Activated gamma-delta T cell (primary cell): ENCODE results near the gene SLC6A16.
"Not testable (repeated sequence)": the region's sequence is repeated elsewhere in the genome, so short reads cannot be mapped to it uniquely, and the experiment has no call there.

Experiments
- DNase-seq: peaks from one replicate; lab custom pipeline; 2025; lab: John Stamatoyannopoulos, UW

The SLC6A16 gene

DNA sequence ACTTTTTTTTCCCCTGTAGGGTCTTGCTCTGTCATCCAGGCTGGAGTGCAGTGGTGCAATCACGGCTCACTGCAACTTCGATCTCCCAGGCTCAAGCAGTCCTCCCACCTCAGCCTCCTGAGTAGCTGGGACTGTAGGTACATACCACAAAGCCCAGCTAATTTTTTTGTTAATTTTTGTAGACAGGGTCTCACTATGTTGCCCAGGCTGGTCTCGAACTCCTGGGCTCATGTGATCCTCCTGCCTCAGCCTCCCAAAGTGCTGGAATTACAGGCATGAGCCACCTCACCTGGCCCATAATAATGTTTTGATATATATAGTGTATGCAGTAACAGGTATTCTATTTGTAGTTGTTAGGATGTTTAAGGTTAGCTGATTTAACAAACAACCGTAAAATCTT, 6.2 kb upstream of the SLC6A16 start:
- DNase-seq = not testable (repeated sequence)

DNA sequence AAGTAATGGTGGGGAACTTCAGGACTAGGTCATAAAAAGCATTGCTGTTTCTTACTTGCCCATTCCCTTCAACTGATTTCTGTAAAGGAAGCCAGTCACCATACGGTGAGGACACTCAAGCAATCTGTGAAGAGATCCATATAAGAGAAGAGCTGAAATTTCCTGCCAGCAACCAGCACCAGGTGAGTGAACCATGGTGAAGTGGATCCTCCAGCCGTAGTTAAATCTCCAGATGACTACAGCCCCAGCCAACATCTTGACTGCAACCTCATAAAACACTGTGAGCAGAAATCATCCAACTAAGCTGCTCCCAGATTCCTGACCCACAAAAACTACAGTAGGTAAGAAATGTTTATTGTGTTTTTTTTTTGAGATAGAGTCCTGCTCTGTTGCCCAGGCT, 3.8 kb upstream of the SLC6A16 start:
- DNase-seq = no peak

DNA sequence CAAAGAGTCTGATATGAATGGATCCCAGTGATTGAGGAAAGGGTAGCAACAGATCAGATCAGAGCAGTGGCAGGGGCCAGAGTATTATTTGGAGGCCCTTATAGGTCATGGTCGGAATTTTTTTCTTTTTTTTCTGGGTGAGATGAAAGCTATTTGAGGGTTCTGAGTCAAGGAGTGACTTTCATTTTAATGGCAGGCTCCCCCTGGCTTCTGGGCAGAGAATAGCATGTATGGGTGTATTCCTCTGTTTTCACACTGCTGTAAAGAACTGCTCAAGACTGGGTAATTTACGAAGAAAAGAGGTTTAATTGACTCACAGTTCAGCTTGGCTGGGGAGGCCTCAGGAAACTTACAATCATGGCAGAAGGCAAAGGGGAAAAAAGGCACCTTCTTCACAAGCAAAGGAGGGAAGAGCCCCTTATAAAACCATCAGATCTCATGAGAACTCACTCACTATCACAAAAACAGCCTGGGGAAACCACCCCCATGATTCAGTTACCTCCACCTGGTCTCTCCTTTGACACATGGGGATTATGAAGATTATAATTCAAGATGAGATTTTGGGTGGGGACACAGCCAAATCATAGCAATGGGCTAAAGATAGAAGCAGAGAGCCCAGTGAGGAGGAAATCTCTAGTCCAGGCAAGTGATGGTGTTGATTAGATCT, 3.0 kb upstream of the SLC6A16 start:
- DNase-seq = no peak

DNA sequence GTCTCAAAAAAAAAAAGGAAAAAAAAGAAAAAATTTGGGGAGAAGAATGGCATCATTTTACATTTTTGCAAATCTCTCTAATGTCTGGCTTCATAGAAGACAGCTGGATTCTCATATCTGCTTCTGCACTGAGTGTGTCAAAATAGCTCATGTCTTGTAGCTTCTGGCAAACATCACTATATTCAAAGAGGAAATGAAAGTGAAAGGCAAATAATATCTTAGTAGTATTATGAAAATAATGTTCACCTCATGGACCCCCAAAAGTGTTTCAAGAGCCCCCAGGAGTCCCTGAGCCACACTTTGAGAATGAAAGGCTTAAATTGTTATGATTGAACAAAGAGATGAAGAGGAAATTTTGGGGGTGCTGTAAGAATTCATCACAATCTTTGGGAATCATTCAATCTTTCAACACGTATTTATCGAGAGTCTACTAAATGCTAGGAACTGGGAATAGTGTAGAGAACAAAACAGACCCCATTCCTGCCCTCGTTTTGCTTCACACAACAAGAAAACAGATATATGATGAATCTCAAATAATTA, 1.2 kb upstream of the SLC6A16 start:
- no peak for DNase-seq

DNA sequence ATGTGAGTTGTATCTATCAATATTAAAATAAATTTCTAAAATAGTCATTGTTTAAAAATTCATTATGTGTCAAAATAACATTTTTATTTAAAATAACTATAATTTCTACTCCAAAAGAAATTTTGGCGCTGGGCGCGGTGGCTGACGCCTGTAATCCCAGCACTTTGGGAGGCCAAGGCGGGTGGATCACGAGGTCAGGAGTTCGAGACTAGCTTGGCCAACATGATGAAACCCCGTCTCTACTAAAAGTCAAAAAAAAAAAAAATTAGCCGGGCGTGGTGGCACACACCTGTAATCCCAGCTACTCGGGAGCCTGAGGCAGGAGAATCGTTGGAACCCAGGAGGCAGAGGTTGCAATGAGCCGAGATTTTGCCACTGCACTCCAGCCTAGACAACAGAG, 765 bp upstream of the SLC6A16 start:
- not testable (repeated sequence) for DNase-seq

DNA sequence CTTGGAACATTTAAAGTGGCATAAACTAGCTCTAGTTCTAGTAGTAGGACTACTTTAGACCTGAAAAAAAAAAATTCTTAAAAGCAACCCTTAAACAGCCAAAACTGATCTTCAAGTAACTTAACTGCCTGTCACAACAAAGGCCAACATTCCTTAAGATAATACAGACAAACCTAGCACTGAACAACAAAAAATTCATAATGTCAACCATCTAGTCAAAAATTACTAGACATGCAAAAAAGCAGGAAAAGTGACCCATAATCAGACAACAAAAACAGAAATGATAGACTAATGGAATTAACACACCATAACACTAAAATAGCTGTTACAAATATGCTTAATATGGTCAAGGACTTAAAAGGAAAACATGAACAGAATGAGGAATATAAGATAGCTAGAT, 6.7 kb downstream of the SLC6A16 start:
- no peak for DNase-seq

DNA sequence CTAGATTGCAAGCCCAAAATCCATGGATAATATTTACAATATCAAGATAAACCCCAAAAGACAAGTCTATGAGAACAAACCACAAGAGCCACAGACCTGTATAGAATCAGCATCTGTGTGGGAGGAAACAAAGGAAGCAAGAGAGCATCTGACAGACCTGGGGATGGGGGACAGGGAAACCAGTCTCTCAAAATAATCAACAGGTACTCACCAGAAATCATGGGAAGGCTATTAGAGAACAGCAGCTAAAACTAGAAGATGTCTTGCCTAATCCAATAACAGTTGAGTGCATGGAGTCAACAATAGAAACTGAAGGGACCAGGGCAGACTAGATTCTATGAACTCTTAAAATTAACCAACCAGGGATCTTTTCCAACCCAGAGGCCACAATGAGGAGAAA, 8.7 kb downstream of the SLC6A16 start:
- no peak for DNase-seq

DNA sequence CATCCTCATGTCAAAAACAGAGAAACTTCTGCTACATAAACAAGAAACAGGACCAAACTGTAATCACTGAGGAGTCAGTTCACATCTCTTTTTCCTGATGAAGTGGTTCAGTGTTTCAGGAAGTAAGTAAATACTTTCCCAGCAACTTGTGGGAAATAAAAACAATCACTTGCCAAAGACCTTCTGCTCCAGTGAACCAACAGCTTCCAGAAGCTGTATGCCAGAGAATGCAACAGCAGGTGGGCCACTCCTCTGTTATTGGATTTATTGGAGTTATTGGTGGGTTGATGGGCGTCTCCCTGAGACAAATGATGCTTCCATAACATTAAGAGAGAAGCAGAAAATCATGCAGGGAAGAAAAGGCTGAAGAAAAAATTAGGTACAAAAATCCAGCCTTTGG, 9.9 kb downstream of the SLC6A16 start:
- no peak for DNase-seq

DNA sequence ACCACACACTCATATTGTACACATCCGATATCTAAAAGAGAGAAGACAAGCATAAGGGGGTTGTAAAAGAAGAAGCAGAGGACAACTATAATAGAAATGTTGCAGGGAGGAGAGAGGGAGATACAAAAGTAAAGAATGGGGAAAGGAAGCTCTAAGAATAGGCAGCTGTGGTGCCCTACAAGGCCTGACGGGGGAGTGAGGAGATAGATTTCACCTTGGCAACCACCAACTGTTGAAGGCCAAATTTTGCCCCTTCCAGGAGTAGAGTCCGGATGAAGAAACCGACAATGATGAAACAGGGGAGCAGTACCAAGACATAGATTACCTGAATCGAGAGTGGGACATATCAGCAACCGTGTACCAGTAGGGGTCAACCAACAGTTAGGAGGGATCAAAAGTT, 15.9 kb downstream of the SLC6A16 start:
- no peak for DNase-seq

DNA sequence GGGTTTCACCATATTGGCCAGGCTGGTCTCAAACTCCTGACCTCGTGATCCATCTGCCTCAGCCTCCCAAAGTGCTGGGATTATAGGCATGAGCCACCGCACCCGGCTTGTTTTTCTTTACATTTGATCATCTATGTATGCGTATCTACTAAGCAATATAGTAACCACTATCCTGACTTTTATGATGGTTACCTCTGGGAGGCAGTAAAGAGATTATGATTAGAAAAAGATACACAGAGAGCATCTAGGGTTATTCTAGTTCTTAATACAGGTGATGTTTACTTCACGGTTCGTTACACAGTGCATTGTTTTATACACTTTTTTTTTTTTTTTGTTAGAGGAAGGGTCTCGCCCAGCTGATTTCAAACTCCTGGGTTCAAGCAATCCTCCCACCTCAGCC, 18.3 kb downstream of the SLC6A16 start:
- not testable (repeated sequence) for DNase-seq

DNA sequence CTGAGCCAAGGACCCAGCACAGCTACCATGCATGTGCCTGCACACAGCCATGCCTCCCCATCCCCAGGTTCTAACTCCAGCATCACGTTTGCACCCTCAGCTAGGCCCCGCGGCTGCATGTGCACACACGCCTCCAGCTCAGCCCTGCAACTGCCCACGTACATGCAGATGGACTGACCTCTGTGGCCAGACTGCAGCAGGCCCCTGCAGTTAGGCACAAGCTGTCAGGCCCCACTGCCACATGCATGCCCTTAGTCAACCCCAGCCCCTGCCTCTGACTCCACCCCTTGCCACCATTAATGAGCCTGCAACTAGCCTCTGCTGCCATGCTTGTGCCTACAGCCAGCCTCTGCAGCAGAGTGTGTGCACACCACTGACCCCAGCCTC, 23.1 kb downstream of the SLC6A16 start:
- no peak for DNase-seq

DNA sequence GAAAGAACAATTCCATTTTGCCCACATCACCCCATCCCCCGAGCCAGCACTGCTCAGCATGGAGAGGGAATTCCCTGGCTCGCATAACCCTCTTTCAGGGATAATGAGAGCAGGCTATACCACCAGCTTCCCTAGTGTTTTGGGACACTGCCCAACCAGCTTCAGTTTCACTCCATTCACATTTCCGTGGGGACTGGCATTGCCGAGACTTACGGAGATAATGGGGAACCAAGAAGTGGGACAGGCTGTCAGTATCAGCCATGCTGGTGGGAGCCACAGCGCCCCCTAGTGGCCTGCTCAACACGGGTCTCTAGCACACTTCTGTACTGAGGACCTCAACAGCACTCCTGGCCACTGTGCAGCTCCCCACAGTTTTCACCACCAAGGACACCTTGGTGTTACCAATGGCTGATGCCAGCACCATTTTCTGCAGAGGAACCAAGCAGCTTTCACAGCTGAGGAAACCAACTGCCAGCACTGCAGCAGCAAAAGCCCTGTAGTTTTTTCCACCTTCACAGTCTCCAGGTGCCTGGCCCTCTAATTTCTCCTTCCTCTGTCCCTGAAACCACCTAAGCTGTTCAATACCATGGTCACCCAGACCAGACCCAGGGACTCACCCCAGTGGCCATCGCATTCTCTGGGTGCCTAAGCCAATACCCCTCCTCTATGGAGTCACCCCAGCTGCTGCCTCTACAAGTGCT, 23.7 kb downstream of the SLC6A16 start:
- peak; percentile 41 for DNase-seq

DNA sequence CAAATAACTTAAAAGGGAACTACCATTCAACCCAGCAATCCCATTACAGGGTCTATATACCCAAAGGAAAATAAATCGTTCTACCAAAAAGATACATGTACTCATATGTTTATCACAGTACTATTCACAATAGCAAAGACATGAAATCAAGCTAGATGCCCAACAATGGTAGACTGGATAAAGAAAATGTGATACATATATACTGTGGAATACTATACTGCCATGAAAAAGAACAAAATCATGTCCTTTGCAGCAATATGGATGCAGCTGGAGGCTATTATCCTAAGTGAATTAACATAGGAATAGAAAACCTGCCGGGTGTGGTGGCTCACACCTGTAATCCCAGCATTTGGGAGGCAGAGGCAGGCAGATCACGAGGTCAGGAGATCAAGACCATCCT, 26.3 kb downstream of the SLC6A16 start:
- DNase-seq = not testable (repeated sequence)

DNA sequence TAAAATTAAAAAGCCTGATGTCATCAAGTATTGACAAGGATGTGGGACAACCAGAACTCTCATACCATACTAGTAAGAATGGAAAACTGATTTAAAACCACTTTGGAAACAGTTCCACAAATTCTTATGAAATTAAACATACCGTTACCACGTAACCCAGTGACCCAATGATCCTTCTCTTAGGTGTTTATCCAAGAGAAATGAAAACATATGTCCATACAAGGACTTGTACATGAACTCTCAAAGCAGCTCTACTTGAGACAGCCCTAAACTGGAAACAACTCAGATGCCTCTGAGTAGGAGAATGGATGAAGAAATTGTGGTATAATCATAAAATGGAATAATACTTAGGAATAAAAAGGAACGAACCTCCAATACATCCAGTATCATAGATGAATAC, 27.6 kb downstream of the SLC6A16 start:
- no peak for DNase-seq

DNA sequence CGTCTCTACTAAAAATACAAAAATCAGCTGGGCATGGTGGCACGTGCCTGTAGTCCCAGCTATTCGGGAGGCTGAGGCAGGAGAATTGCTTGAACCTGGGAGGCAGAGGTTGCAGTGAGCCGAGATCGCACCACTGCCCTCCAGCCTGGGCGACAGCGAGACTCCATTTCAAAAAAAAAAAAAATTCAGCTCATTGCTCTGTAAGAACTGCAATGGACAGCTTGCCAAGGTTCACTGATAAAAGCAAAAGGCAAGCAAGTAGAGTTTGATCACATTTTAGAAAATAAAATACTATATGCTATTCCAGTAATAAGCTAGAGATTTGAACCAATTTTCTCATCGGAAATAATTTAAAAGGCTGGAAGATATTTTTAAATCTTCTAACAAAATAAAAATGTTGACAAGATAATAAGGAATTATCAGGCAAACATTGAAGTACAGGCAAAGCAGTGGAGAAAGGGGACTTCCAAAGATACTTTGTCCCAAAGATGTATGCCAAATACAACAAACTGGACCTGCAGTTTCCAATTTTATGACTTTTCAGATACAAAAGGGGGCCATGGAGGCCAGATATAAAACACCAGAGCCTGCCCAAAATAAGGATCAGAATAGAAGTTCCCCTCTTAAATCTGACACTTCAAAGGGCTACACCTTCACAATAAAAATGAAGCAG, 29.6 kb downstream of the SLC6A16 start:
- no peak for DNase-seq

DNA sequence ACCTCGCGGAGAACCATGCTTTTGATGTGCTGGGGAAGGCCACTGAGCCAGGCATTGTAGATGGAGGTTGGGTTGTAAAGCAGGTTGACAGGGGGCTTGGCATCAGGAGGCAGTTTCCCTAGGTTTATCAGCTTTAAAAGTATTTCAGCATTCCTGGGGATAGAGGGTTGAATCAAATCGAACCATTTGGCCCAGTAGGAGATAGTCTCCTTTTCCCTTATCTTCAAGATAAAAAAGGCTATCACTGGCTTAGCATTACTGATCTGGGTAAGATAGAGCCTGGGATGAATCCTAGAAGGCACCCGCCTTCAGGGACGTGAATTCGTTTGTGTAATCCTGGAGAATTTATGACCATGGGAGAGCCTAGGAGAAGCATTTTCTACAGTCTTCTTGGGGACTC, 30.6 kb downstream of the SLC6A16 start:
- no peak for DNase-seq

DNA sequence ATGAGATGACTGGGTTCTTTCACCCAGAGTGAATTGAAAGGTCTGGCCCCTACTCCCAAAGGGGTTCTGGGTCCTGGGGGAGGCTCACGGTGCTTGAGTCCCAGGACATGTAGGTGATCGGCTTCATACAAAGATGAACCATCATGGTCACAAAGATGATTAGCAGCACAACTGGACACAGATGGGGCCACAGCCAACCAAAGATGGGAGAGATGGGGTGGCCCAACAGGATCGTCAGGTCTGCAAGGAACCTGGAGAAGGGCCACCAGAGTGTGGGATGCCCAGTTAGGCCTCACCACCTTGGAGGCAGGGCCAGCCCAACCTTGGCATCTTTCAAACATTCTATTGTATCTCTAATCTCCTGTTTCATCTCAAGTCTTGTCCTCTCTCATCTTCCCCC, 34.5 kb downstream of the SLC6A16 start:
- no peak for DNase-seq

DNA sequence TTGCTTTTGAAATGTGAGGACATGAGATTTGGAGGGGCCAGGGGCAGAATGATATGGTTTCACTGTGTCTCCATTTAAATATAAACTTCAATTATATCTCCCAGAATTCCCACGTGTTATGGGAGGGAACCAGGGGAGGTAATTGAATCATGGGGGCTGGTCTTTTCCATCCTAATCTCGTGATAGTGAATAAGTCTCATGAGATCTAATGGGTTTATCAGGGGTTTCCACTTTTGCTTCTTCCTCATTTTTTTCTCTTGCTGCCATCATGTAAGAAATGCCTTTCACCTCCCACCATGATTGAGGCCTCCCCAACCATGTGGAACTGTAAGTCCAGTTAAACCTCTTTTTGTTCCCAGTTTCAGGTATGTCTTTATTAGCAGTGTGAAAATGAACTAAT, 35.7 kb downstream of the SLC6A16 start:
- DNase-seq = not testable (repeated sequence)

DNA sequence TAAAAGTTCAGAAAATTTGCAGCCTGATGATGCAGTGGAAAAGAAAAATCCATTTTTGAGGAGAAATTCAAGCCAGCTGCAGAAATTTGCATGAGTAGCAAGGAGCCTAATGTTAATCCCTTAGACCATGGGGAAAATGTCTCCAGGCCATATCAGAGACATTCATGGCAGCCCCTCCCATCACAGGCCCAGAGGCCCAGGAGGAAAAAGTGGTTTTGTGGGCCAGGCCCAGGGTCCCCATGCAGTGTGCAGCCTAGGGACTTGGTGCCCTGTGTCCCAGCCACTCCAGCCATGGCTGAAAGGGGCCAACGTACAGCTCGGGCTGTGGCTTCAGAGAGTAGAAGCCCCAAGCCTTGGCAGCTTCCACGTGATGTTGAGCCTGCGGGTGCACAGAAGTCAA, 36.8 kb downstream of the SLC6A16 start:
- not testable (repeated sequence) for DNase-seq

DNA sequence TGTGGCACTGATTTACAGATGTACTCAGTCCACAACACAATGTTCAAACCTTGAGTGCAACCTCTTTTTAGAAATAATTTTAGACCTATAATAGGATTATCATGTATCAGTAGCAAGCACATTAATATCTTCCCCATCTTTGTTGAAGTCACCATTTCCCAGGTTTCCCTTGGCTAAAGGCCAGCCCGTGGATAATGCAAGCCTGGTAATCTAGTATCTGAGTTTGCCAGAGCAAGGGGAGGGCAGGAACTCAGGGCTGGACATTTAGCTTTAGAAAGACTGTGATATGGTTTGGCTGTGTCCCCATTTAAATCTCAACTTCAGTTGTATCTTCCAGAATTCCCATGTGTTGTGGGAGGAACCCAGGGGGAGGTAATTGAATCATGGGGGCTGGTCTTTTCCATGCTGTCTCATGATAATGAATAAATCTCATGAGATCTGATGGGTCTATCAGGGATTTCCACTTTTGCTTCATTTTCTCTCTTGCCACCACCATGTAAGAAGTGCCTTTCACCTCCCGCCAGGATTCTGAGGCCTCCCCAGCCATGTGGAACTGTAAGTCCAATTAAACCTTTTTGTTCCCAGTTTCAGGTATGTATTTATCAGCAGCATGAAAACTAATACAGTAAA, 37.7 kb downstream of the SLC6A16 start:
- DNase-seq = no peak

DNA sequence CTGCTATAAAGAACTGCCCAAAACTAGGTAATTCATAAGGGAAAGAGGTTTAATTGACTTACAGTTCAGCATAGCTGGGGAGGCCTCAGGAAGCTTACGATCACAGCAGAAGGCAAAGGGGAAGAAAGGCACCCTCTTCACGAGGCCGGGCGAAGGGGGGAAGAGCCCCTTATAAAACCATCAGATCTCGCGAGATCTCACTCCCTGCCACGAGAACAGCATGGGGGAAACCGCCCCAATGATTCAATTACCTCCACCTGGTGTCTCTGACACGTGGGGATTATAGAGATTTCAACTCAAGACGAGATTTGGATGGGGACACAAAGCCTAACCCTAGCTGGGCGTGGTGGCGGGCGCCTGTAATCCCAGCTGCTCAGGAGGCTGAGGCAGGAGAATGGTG, 42.8 kb downstream of the SLC6A16 start:
- no peak for DNase-seq

DNA sequence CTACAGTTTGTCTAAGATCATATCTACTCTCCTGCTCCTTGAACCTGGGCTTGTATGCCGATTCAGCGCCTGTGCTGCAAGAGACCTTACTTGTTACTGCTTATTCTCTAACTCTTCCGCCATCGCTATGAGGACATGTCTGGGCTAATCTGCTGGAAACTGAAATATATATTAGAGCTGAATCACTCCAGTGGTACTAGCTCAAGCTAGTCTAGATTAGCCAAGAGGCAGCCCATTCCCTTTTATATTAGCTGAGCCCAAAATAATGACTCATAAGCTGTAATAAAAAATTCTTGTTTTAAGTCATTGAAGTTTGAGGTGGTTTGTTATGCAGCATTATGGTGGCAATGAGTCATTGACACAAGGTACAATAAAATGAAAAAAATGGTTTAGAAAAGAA, 52.8 kb downstream of the SLC6A16 start:
- DNase-seq = no peak
